Measurements from ENCODE around the gene DNASE1L3. TPM values are rescaled to one million over a fixed set of nuclear protein-coding genes. Genes with fewer than 3 reads are reported as not detected.

The DNASE1L3 gene
- total and polyA plus RNA-seq, 2 of the 4 experiments (the other 2 are of a cell fraction): not detected

- dilution Hi-C loops (cut with HindIII; ENCODE audit: low sequenced_read_pairs, unreplicated experiment) (no loop called here), intact Hi-C loops (cut with micrococcal nuclease) (loop anchor here (2.0 to 5.0 kb wide), 2 partner anchors 42 to 167 kb away; partner anchors contain the start of gene FLNB), in situ Hi-C loops (cut with MboI; ENCODE audit: low sequenced_read_pairs) (loop anchor here (25.0 kb wide), 1 partner anchor 237 kb away; no protein-coding TSS in a partner anchor)
- H2BK5ac ChIP-seq (ENCODE audit: low read depth, low read length, poor library complexity, severe bottlenecking): no peak overlapping the region
- no peaks in the 10 kb centered on the region for H3K9me1 ChIP-seq (ENCODE audit: insufficient read depth, low read length)
- no peak overlapping the region for H4K91ac ChIP-seq (ENCODE audit: insufficient read depth, low read depth, low read length)
- H3K56ac ChIP-seq (ENCODE audit: extremely low read depth, insufficient read depth, low read length): no peak overlapping the region
- H3K4me3 ChIP-seq (ENCODE audit: insufficient read depth, low read depth, low read length): no peak overlapping the region
- H3K18ac ChIP-seq (ENCODE audit: low read depth, low read length): peak overlapping the region; percentile 7; the same call in 1 of the 2 replicates
- H3K14ac ChIP-seq (replicated peaks; ENCODE audit: low read depth, low read length): peak overlapping the region; percentile 43
- H4K5ac ChIP-seq (ENCODE audit: low read depth, low read length): no peak overlapping the region; the same call in 1 of the 2 replicates
- H4K8ac ChIP-seq (ENCODE audit: low read depth in 2 of 2, low read length in 2 of 2): peak overlapping the region in 1 of 2 experiments; percentile 75; a peak in 2 of 4 replicates
- peaks cover 17% of the 10 kb centered on the region for H3K36me3 ChIP-seq (ENCODE audit: control insufficient read depth, insufficient read depth, low read length)
- H3K4ac ChIP-seq (ENCODE audit: low read depth, low read length): peak overlapping the region; percentile 54
- H3K27me3 ChIP-seq (ENCODE audit: control insufficient read depth, insufficient read depth, low read length): no peaks in the 10 kb centered on the region; the same call in 1 of the 2 replicates
- peak overlapping the region; percentile 51 for H3K4me2 ChIP-seq (ENCODE audit: low read depth, low read length)
- ChIA-PET CTCF (no interaction called here), POLR2A (ENCODE audit: unreplicated experiment) (no interaction called here)
- H2BK20ac ChIP-seq (ENCODE audit: low read depth, low read length): no peak overlapping the region
- H2AK5ac ChIP-seq (ENCODE audit: low read depth, low read length): no peak overlapping the region
- H3K23ac ChIP-seq (ENCODE audit: low read depth, low read length): 0 out of 2 replicates have a peak overlapping the region, but pooled peaks have one; percentile 26
- peak; percentile 46 for DNase-seq
- no peak overlapping the region for H3K27ac ChIP-seq (ENCODE audit: insufficient read depth, low read length)
- H2AFZ ChIP-seq (replicated peaks; ENCODE audit: low read length, poor library complexity): peak overlapping the region; percentile 60
- no peak overlapping the region for H3K9ac ChIP-seq (ENCODE audit: low read depth, low read length)
- peaks cover 7% of the 10 kb centered on the region for H3K4me1 ChIP-seq (ENCODE audit: control insufficient read depth, insufficient read depth, low read length)
- no peaks in the 10 kb centered on the region for H3K9me3 ChIP-seq (ENCODE audit: control insufficient read depth, insufficient read depth, low read length)
- H4K20me1 ChIP-seq (ENCODE audit: insufficient read depth, low read length): peaks cover 4% of the 10 kb centered on the region
- TF ChIP-seq USF2 (IDR thresholded peaks at IDR 0.05; ENCODE audit: low read depth, low read length) (0 out of 2 replicates have a peak, but pooled peaks have one; percentile 11), SMC3 (IDR thresholded peaks at IDR 0.05; ENCODE audit: low read depth, low read length) (no peak), RFX5 (IDR thresholded peaks at IDR 0.05; ENCODE audit: low read depth, low read length) (no peak)
- no peak overlapping the region for H2BK15ac ChIP-seq (ENCODE audit: low read depth, low read length)
- 60% methylated on average over 2 of the region's 18 CpGs; no CpG with 5 or more reads in 1 of the 2 experiments for WGBS, 2 experiments (ENCODE audit: extremely low coverage in 2 of 2, insufficient read length in 1 of 2)
- peak overlapping the region; percentile 16; the same call in 1 of the 2 replicates for H2BK120ac ChIP-seq (ENCODE audit: low read depth, low read length)
- H2AK9ac ChIP-seq (replicated peaks; ENCODE audit: low read depth, low read length, poor library complexity): peak overlapping the region; percentile 18
- ATAC-seq (ENCODE audit: low read depth): peak; percentile 3; the same call in 1 of the 2 replicates
- H3K79me1 ChIP-seq (ENCODE audit: low read depth in 1 of 2, low read length in 2 of 2): no peaks in the 10 kb centered on the region
- no TSS peak for BruUV-seq (replicated peaks)
Observed at GRCh38 chr3:58175437-58176184, 35.2 kb downstream of the DNASE1L3 start.

Data from IMR-90 (cell line).